ENCODE data around the gene C15orf61.

- TF ChIP-seq CTCF (IDR thresholded peaks at IDR 0.05) (no peak), NR3C1 (IDR thresholded peaks at IDR 0.05) (no peak), FOSL2 (IDR thresholded peaks at IDR 0.05) (no peak), FOSL2 (CRISPR knock-in tag; IDR thresholded peaks at IDR 0.05) (no peak)
These were observed 12.5 kb upstream of the C15orf61 start for GRCh38 chr15:67508407-67508806.
